Activated CD4-positive, alpha-beta T cell treated with anti-CD3 and anti-CD28 coated beads, Interleukin-2, amount 10 ng/mL, durations not matched to agents 24 days and 14 days (primary cell): ENCODE measurements around the gene PFKM. TPM values are rescaled to one million over a fixed set of nuclear protein-coding genes. Genes with fewer than 3 reads are reported as not detected.

Source experiments
- DNase-seq: peaks from one replicate; pipeline ENCODE4 v3.0.0; 2022
- H3K27ac Mint-ChIP-seq: one replicate; pipeline ENCODE4 v1.8.0; 2022; ENCODE audit warnings: mild to moderate bottlenecking, mixed read lengths
- H3K27me3 Mint-ChIP-seq: one replicate; pipeline ENCODE4 v1.8.0; 2022; ENCODE audit warnings: mixed read lengths
- H3K36me3 Mint-ChIP-seq: one replicate; pipeline ENCODE4 v1.8.0; 2022; ENCODE audit warnings: low read depth, mild to moderate bottlenecking, mixed read lengths
- H3K4me1 Mint-ChIP-seq: one replicate; pipeline ENCODE4 v1.8.0; 2021; ENCODE audit warnings: mixed read lengths
- H3K4me3 Mint-ChIP-seq: one replicate; pipeline ENCODE4 v1.8.0; 2022; ENCODE audit warnings: mild to moderate bottlenecking, moderate library complexity, mixed read lengths
- H3K9me3 Mint-ChIP-seq: one replicate; pipeline ENCODE4 v1.8.0; 2021; ENCODE audit warnings: mixed read lengths
- intact Hi-C: fragments of 100-400 bp; cut with micrococcal nuclease; formaldehyde crosslinking; loops from one replicate; pipeline ENCODE4 v1.15.1; 2023
- total RNA-seq: library from RNA; stranded (reverse); gene quantifications from 2 replicates; pipeline ENCODE4 v1.2.3, GENCODE V29; 2022

Gene PFKM
- total RNA-seq = 87.3 and 93.2 TPM in 2 replicates

DNA sequence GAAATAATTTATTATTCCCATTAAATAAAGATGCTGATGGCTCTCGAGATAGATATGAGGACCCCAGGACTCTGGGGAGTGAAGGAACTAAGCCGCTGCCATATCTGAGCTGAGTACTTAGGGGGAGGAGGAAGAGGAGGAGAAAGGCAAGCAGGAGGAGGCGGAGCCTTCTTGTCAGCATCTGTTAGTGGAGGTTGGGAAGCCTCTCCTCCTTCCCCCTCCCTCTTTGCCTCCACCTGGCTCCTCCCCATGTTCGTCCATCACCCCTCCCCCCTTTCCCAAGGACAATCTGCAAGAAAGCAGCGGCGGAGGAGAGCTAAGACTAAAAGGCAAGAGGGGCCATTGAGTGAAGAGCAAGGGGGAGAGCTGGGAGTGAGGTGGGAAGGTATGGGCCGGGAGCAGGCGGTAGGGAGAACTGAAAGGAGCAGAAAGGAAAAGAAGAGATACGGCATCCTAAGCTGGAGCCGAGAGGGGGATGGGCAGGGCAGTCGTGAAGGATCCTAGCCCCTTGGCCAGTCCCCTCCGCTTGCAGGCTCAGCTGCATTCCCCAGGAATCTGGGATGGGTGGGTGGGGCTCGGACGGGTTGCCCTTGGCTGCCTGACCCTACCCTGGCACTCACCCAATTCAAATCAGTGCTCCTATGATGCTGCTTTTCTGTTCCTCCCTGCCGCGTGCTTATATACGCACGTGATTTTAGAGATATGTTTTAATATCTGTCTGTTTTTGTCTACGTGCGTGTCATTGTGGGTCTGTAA is at the start of gene PFKM:
TSS of gene PFKM (plus strand) at position 287 of the 756 bp plus-strand sequence. CDS start 3,411 bp downstream, outside the sequence.
- Mint-ChIP-seq H3K9me3 (no peaks in the 10 kb centered on the region), H3K27me3 (peaks cover 25% of the 10 kb centered on the region), H3K4me1 (peaks cover 18% of the 10 kb centered on the region), H3K4me3 (peak within 1 kb of the TSS; percentile 98), H3K27ac (peak within 1 kb of the TSS; percentile 91), H3K36me3 (peaks cover 13% of the 10 kb centered on the region)
- DNase-seq = peak; percentile 92
- intact Hi-C loops = loop anchor here (1.0 kb wide), 3 partner anchors 13 to 231 kb away; partner anchors contain the start of genes ASB8, SENP1 and ZNF641

DNA sequence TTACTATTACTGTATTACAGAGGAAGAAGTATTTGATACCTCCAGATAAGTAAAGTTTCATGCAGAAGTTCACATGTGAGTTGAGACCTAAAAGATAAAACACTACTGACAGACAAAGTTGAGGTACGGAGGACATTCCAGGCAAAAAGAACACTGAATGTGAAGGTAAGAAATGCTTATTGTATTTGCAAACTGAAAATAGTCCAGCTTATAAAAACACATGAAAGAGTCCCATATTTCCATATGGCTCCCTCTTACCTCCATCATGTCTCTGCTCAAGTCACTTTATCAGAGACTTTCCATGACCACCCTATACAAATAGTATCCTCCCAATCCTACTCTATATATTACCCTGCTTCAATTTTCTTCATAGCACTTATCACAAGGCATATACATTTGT is 49.1 kb upstream of the PFKM start:
- Mint-ChIP-seq H3K4me1 (peaks cover 5% of the 10 kb centered on the region), H3K9me3 (no peaks in the 10 kb centered on the region), H3K27me3 (no peaks in the 10 kb centered on the region), H3K4me3 (no peak overlapping the region), H3K36me3 (peaks cover 51% of the 10 kb centered on the region), H3K27ac (no peak overlapping the region)
- DNase-seq = no peak
- intact Hi-C loops = no loop called here

DNA sequence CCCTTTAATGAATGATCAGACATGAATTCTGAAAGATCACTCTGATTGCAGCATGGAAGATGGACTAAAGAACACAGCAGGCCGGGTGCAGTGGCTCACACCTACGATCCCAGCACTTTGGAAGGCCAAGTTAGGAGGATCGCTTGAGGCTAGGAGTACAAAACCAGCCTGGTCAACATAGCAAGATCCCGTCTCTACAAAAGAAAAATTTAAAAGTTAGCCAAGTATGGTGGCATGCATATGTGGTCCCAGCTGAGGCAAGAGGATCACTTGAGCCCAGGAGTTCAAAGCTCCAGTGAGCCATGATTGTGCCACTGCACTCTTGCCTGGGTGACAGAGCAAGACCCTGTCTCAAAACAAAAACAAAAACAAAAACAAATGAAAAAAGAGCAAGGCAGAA is 48.4 kb upstream of the PFKM start:
- Mint-ChIP-seq H3K9me3 (no peaks in the 10 kb centered on the region), H3K27ac (no peak overlapping the region), H3K4me1 (peaks cover 8% of the 10 kb centered on the region), H3K36me3 (peaks cover 51% of the 10 kb centered on the region), H3K4me3 (no peak overlapping the region), H3K27me3 (no peaks in the 10 kb centered on the region)
- intact Hi-C loops = no loop called here
- DNase-seq = no peak

DNA sequence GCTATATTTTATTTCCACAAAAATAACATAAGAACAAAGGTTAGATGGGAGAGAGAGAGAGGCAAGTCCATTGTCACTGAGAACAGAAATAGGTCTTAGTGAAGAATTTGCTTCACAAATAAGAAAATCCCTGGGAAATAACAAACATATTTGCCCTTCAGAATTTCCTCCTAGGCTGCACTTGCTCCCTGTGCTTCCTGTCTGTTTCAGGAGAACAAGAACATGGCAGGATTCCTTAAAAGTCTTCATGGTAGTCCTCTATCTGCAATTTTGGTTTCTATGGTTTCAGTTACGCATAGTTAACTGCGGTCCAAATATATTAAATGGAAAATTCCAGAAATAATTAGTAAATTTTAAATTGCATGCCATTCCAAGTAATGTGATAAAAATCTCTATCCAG is 47.4 kb upstream of the PFKM start:
- peaks cover 48% of the 10 kb centered on the region for H3K36me3 Mint-ChIP-seq
- no peaks in the 10 kb centered on the region for H3K9me3 Mint-ChIP-seq
- no peak for DNase-seq
- H3K4me3 Mint-ChIP-seq = no peak overlapping the region
- H3K4me1 Mint-ChIP-seq = peaks cover 9% of the 10 kb centered on the region
- H3K27me3 Mint-ChIP-seq = no peaks in the 10 kb centered on the region
- intact Hi-C loops = no loop called here
- no peak overlapping the region for H3K27ac Mint-ChIP-seq

DNA sequence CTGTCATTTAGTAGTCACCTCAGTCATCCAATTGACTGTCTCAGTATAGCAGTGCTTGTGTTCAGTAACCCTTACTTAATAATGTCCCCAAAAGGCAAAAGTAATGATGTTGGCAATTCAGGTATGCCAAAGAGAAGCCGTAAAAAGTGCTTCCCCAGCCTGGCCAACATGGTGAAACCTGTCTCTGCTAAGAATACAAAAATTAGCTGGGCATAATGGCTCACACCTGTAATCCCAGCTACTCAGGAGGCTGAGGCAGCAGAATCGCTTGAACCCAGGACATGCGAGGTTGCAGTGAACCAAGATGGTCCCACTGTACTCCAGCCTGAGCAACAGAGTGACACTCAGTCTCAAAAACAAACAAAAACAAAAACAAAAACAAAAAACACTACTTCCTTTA is 46.9 kb upstream of the PFKM start:
- Mint-ChIP-seq H3K9me3 (no peaks in the 10 kb centered on the region), H3K27ac (no peak overlapping the region), H3K4me1 (peaks cover 7% of the 10 kb centered on the region), H3K4me3 (no peak overlapping the region), H3K27me3 (no peaks in the 10 kb centered on the region), H3K36me3 (peaks cover 49% of the 10 kb centered on the region)
- DNase-seq = no peak
- intact Hi-C loops = no loop called here

DNA sequence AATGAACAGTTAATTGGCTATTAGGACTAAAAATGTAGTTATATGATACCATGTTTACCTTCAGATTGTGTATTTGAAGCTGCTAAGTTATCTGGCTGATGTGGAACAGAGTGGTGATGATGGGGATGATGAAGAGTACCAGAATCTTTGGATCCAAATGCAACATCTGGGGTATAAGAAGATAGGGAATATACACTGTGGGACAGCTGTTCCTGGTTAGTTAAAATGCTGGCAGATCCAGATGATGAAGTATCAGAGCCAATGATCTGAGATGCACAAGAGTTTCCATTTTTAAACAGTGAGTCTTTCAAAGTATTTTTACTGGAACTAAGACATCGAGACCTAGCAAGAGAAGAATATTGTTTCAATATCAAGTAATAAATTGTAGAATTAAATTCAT is 44.9 kb upstream of the PFKM start:
- H3K4me1 Mint-ChIP-seq = peaks cover 5% of the 10 kb centered on the region
- peaks cover 46% of the 10 kb centered on the region for H3K36me3 Mint-ChIP-seq
- intact Hi-C loops = no loop called here
- H3K4me3 Mint-ChIP-seq = no peak overlapping the region
- no peaks in the 10 kb centered on the region for H3K9me3 Mint-ChIP-seq
- no peak for DNase-seq
- no peaks in the 10 kb centered on the region for H3K27me3 Mint-ChIP-seq
- H3K27ac Mint-ChIP-seq = no peak overlapping the region

DNA sequence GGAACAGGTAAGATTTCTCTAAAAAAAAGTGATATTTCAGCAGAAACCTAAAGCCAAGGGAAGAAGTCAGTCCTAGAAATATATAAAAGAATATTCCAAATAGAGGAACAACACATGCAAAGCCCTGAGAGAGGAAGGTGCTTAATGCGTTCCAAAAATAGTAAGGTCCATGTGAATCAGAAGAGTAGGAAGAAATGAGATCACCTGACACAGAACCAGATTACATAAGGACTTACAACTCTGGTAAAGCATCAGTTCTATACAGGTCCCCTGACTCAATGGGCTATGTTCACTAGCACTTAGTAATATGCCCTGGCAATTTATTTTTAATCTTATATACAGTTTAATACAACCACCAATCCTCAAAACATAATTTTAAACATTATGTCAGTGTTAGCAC is 43.3 kb upstream of the PFKM start:
- intact Hi-C loops = no loop called here
- no peak overlapping the region for H3K27ac Mint-ChIP-seq
- no peak overlapping the region for H3K4me3 Mint-ChIP-seq
- no peak for DNase-seq
- no peaks in the 10 kb centered on the region for H3K9me3 Mint-ChIP-seq
- no peaks in the 10 kb centered on the region for H3K27me3 Mint-ChIP-seq
- peaks cover 5% of the 10 kb centered on the region for H3K4me1 Mint-ChIP-seq
- peaks cover 42% of the 10 kb centered on the region for H3K36me3 Mint-ChIP-seq

DNA sequence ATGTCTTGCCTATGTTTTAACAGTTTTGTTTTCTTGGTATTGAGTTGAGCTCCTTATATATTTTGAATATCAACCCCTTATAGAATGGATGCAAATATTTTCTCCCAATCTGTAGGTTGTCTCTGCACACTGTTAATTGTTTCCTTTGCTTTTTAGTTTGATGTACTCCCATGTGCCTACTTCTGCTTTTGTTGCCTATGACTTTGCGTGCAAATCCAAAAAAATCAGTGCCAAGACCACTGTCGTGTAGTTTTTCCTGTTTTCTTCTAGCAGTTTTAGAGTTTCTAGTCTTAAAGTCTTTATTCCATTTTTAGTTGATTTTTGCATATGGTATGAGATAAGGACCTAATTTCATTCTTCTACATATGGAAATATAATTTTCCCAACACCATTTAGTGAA is 42.1 kb upstream of the PFKM start:
- DNase-seq = no peak
- H3K36me3 Mint-ChIP-seq = peaks cover 43% of the 10 kb centered on the region
- no peaks in the 10 kb centered on the region for H3K27me3 Mint-ChIP-seq
- intact Hi-C loops = no loop called here
- H3K9me3 Mint-ChIP-seq = no peaks in the 10 kb centered on the region
- H3K27ac Mint-ChIP-seq = no peak overlapping the region
- peaks cover 3% of the 10 kb centered on the region for H3K4me1 Mint-ChIP-seq
- no peak overlapping the region for H3K4me3 Mint-ChIP-seq

DNA sequence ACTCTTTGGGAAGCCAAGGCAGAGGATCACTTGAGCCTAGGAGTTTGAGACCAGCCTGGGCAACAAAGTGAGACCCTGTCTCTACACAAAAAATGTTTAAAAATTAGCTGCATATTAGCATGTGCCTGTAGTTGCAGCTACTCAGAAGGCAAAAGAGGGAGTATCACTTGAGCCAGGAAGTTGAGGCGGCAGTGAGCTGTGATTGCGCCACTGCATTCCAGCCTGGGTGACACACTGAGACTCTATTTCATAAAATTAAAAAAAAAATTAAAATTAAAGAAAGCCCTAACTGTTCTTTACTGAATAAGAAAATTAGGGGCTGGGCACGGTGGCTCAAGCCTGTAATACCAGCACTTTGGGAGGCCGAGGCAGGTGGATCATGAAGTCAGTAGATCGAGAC is 40.3 kb upstream of the PFKM start:
- DNase-seq = no peak
- no peak overlapping the region for H3K27ac Mint-ChIP-seq
- intact Hi-C loops = no loop called here
- no peak overlapping the region for H3K4me3 Mint-ChIP-seq
- H3K4me1 Mint-ChIP-seq = peaks cover 3% of the 10 kb centered on the region
- H3K36me3 Mint-ChIP-seq = peaks cover 46% of the 10 kb centered on the region
- H3K9me3 Mint-ChIP-seq = no peaks in the 10 kb centered on the region
- H3K27me3 Mint-ChIP-seq = no peaks in the 10 kb centered on the region

DNA sequence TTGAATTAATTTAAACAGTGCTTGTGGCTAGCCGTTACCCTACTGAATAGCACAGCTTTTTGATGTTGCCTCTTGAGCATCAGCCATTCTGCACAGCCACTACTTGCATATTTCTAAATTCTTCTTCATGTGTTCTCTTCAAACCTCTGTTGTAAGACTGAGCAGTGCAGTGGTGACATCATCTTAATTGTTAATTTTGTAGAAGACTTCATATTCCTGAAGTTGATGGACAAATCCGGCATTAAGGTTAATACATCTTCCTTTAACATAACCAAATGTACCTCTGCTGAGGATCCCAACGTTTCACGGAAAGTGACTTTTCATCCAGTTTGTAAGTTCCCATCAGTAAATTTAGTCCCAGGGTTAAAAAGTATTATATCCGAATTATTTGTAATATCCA is 38.9 kb upstream of the PFKM start:
- peaks cover 43% of the 10 kb centered on the region for H3K36me3 Mint-ChIP-seq
- H3K9me3 Mint-ChIP-seq = no peaks in the 10 kb centered on the region
- intact Hi-C loops = loop anchor here (5.0 kb wide), 1 partner anchor 87 kb away; no protein-coding TSS in a partner anchor
- H3K27me3 Mint-ChIP-seq = no peaks in the 10 kb centered on the region
- DNase-seq = no peak
- H3K27ac Mint-ChIP-seq = no peak overlapping the region
- H3K4me1 Mint-ChIP-seq = peaks cover 3% of the 10 kb centered on the region
- no peak overlapping the region for H3K4me3 Mint-ChIP-seq

DNA sequence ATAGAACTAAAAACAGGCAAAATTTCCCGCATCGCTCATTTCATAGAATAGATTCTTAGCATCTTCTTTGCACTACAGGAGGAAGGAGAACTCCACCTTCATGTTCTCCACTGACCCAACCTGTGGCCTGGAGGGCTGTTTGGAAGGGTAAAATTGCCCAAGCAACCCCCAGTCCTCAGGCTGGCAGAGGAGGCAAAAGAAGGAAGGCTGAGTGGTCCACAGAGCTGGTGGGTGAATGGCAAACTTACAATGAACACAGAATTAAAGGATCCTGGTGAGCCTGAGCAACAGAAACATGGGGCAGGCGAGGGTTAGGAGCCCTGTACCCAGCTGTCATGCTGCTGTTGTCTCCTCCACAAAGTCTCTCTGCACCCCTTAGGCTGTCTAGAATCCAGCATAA is 38.3 kb upstream of the PFKM start:
- H3K9me3 Mint-ChIP-seq = no peaks in the 10 kb centered on the region
- intact Hi-C loops = loop anchor here (5.0 kb wide), 1 partner anchor 86 kb away; no protein-coding TSS in a partner anchor
- DNase-seq = no peak
- H3K36me3 Mint-ChIP-seq = peaks cover 39% of the 10 kb centered on the region
- H3K27ac Mint-ChIP-seq = no peak overlapping the region
- no peaks in the 10 kb centered on the region for H3K4me1 Mint-ChIP-seq
- no peak overlapping the region for H3K4me3 Mint-ChIP-seq
- H3K27me3 Mint-ChIP-seq = no peaks in the 10 kb centered on the region

DNA sequence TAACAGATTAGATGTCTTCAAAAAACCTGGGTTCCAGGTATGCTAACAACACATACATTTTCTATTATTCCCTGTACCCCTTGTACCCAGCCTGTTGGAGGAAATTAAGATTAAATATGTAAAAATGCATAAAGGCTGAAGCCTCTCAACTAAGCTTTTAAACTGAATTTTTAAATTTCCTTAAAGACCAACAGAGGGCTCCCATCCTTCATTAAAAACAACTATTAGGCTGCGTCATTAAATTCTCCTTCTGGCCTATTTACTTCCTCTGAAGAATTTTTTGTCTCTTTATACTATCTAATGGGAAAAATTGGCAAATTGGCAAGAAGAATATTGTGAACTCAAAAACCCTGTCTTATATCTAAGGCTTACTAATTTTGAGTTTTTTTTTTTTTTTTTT is 35.1 kb upstream of the PFKM start:
- DNase-seq = no peak
- H3K9me3 Mint-ChIP-seq = no peaks in the 10 kb centered on the region
- no peak overlapping the region for H3K4me3 Mint-ChIP-seq
- no peaks in the 10 kb centered on the region for H3K27me3 Mint-ChIP-seq
- no peak overlapping the region for H3K27ac Mint-ChIP-seq
- peaks cover 39% of the 10 kb centered on the region for H3K36me3 Mint-ChIP-seq
- intact Hi-C loops = loop anchor here (5.0 kb wide), 1 partner anchor 83 kb away; no protein-coding TSS in a partner anchor
- no peaks in the 10 kb centered on the region for H3K4me1 Mint-ChIP-seq

DNA sequence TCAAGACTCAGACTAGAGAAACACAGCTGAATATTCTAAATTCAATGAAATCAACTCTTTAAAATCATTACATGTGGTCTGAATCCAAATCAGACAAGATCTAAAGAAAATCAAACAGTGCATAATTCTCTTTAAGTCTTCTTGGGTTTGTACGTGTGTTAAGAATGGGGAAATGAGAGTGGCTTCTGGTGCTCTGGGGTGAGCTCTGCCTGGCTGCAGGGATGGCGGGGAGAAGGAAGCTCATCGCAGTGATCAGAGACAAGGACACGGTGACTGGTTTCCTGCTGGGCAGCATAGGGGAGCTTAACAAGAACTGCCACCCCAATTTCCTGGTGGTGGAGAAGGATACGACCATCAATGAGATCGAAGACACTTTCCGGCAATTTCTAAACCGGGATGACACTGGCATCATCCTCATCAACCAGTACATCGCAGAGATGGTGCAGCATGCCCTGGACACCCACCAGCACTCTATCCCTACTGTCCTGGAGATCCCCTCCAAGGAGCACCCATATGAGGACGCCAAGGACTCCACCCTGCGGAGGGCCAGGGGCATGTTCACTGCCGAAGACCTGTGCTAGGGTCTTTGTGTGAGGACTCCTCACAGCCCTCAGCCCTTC is 34.2 kb upstream of the PFKM start:
- Mint-ChIP-seq H3K27ac (no peak overlapping the region), H3K27me3 (no peaks in the 10 kb centered on the region), H3K9me3 (no peaks in the 10 kb centered on the region), H3K4me1 (no peaks in the 10 kb centered on the region), H3K4me3 (no peak overlapping the region), H3K36me3 (peaks cover 36% of the 10 kb centered on the region)
- no peak for DNase-seq
- intact Hi-C loops = loop anchor here (5.0 kb wide), 1 partner anchor 82 kb away; no protein-coding TSS in a partner anchor

DNA sequence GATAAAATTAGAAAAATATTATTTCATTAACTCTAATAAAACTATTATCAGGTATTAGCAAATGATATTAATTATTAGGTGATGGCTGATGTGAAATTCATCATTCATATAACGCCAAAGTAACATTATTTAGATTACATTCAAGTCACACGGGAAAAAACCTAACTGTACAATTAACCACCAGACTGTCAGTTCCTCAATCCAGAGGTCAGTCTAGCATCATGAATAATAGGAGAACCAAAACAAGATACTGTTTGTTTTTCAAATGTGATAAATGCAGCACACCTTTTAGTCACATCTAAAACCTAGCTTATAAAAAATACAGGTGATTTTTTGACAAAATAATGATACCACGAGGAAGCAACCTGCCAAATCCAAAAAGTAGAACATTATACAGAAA is 32.8 kb upstream of the PFKM start:
- intact Hi-C loops = no loop called here
- no peak overlapping the region for H3K27ac Mint-ChIP-seq
- H3K27me3 Mint-ChIP-seq = no peaks in the 10 kb centered on the region
- H3K9me3 Mint-ChIP-seq = no peaks in the 10 kb centered on the region
- no peaks in the 10 kb centered on the region for H3K4me1 Mint-ChIP-seq
- H3K36me3 Mint-ChIP-seq = peaks cover 36% of the 10 kb centered on the region
- no peak overlapping the region for H3K4me3 Mint-ChIP-seq
- no peak for DNase-seq
